Prostate gland (tissue), 2 donors: ENCODE data around the gene PHEX.

Source experiments
- POLR2A ChIP-seq: fragments of 450-650 bp; IDR thresholded peaks from one replicate; pipeline ENCODE4 v1.6.1; 2016; ENCODE audit warnings: antibody characterized with exemption, mild to moderate bottlenecking
- TF ChIP-seq, protein P1 (sequence below), 4 experiments: fragments of 200-600 bp in 2 of 4; fragments of 450-650 bp in 2 of 4; sonication (generic) in 2 of 4; IDR thresholded peaks; 1 replicate in 3 of 4; 2 replicates in 1 of 4; pipeline ENCODE4 v1.5.1; 2016 to 2019; ENCODE audit warnings: antibody characterized with exemption in 4 of 4, mild to moderate bottlenecking in 2 of 4, moderate library complexity in 2 of 4

DNA sequence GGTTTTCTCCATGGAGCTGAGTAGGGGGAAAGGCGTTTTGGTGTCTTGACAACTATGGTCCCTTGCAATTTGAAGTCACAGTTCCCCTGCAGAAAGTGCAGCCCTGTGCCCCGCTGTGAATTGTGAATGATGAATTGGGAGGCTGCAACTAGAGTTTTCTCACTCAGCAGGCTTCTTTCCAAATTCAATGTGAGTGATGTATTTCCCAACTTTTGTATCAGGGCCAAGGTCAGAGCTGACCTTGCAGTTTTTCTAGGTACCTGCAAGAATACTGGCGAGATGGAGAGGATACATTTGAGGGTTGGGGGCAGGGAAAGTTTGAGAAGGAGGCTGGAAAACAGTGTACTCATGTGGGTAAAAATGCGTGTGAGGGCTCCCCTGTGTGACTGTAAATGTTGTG lies 11.7 kb downstream of the PHEX start:
- no peak for TF ChIP-seq POLR2A
- TF ChIP-seq, protein P1, sequence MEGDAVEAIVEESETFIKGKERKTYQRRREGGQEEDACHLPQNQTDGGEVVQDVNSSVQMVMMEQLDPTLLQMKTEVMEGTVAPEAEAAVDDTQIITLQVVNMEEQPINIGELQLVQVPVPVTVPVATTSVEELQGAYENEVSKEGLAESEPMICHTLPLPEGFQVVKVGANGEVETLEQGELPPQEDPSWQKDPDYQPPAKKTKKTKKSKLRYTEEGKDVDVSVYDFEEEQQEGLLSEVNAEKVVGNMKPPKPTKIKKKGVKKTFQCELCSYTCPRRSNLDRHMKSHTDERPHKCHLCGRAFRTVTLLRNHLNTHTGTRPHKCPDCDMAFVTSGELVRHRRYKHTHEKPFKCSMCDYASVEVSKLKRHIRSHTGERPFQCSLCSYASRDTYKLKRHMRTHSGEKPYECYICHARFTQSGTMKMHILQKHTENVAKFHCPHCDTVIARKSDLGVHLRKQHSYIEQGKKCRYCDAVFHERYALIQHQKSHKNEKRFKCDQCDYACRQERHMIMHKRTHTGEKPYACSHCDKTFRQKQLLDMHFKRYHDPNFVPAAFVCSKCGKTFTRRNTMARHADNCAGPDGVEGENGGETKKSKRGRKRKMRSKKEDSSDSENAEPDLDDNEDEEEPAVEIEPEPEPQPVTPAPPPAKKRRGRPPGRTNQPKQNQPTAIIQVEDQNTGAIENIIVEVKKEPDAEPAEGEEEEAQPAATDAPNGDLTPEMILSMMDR (IDR thresholded peaks at IDR 0.05) = no peak
